Fibroblast of mammary gland (primary cell): ENCODE data around the gene TNNT2.

ENCODE experiments used
- DNase-seq: peaks from one replicate; pipeline ENCODE4 v3.0.0-alpha.2; 2010; ENCODE audit warnings: low read depth
- H3K4me3 ChIP-seq: 2 replicates; pipeline ENCODE4 v1.5.1; 2011; ENCODE audit warnings: low read depth, mild to moderate bottlenecking, low read length, moderate library complexity; ENCODE audit not compliant: control insufficient read depth
- TF ChIP-seq, protein P1 (sequence below): conservative IDR thresholded peaks from 2 replicates; pipeline ENCODE4 v1.5.1; 2011; ENCODE audit warnings: low read depth, low read length, inconsistent platforms; ENCODE audit not compliant: control insufficient read depth, insufficient read depth

The TNNT2 gene

DNA sequence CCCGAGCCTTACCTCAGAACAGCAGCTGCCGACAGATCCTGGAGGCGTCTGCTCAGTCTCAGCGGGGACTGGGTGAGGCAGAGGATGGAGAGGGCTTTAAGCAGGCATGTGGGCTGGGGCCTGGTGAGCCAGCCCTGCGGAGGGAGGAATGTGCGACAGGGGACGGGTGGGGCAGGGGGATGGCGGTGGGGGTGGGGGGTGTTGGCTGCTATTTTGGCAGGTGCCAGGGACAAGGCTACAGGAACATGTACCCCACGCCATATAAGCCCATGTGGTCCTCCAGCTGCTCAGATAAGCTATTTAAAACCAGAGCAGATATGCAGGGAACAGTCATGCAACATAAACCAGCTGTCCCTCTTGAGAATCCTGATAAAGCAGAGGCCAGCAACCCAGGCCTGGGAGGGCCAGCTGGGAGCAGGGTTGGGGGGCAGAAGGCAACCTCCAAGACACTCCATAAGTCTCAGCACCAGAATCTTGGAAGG, at the start of gene TNNT2:
Gene TNNT2 (minus strand): TSS at position 70 of the 482 bp plus-strand sequence. CDS start 4,426 bp downstream, outside the sequence.
- no peak within 1 kb of the TSS for H3K4me3 ChIP-seq
- TF ChIP-seq, protein P1, sequence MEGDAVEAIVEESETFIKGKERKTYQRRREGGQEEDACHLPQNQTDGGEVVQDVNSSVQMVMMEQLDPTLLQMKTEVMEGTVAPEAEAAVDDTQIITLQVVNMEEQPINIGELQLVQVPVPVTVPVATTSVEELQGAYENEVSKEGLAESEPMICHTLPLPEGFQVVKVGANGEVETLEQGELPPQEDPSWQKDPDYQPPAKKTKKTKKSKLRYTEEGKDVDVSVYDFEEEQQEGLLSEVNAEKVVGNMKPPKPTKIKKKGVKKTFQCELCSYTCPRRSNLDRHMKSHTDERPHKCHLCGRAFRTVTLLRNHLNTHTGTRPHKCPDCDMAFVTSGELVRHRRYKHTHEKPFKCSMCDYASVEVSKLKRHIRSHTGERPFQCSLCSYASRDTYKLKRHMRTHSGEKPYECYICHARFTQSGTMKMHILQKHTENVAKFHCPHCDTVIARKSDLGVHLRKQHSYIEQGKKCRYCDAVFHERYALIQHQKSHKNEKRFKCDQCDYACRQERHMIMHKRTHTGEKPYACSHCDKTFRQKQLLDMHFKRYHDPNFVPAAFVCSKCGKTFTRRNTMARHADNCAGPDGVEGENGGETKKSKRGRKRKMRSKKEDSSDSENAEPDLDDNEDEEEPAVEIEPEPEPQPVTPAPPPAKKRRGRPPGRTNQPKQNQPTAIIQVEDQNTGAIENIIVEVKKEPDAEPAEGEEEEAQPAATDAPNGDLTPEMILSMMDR: no peak
- no peak for DNase-seq

DNA sequence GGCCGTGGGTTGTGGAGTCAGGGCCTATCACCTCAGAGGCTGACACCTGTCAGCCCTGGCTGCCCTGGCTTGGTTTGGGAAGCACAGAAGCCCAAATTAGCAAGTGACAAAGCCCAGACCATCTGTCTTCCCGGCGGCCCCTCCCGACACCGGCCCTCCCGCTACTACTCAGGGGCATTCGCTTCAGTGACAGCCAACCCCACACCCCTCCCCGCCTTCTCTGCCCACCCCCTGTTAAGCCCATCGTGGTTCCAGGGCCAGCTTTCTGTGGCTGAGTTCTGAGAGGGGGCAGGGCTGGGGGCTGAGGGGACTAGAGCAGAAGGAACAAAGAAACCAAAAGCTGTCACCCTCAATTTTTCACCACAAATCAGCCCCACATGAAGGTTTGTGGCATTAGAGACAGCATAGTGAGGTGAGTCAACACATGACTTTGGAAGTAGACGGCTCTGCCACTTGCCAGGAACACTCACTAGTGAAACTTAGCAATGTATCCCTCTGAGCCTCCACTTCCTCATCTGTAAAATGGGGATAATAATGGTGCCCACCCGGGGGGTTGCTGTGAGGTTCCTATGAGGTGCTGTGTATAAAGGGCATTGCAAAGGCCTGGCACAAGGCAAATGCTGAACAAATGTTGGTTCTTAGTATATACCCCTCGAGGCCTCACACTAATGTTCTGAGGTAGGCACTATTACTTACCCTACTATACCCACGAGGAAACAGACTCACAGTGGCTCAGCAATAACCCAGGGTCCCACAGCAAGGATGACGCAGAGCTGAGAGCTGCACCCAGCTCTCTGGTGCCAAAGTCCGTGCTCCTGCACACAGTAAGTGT, 49.2 kb upstream of the TNNT2 start:
- no peak for DNase-seq
- no peak overlapping the region for H3K4me3 ChIP-seq
- TF ChIP-seq, protein P1: no peak

DNA sequence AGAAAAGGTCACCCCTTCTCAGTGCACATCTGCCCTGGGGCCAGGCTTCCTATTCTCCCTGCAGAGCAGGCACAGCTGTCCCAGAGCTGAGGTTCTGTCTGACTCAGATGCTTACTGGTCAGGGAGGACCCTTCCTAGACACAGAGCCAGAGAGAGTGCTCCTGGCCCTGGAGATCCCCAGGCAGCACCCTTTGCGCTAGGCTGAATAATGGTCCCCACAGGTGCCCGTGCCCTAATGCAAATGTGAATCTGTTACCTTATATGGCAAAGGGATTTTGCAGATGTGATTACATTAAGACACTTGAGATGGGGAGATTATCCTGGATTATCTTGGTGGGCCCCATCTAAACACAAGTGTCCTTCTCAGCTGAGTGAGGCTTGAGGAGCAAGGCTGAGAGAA, 46.7 kb upstream of the TNNT2 start:
- no peak for DNase-seq
- TF ChIP-seq, protein P1: no peak
- no peak overlapping the region for H3K4me3 ChIP-seq

DNA sequence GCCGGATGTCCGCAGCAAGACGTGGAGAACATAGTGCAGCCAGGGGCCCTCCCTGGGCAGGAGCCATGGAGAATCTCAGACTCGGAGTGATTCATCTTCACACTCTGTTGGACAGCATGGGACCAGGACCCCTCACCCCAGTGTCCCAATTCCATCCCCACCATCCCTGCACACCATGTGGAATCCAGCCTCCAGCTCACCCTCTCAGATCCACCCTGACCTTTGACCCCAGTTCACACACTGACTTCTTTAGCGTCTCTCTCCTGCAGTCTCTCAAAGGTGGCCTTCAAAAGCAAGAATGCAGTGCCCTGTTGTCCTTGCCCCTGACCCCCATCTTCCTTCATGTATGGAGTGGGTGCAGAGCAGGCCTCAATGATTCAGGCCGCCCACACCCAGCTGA, 46.2 kb upstream of the TNNT2 start:
- TF ChIP-seq, protein P1: no peak
- H3K4me3 ChIP-seq: no peak overlapping the region
- DNase-seq: no peak

DNA sequence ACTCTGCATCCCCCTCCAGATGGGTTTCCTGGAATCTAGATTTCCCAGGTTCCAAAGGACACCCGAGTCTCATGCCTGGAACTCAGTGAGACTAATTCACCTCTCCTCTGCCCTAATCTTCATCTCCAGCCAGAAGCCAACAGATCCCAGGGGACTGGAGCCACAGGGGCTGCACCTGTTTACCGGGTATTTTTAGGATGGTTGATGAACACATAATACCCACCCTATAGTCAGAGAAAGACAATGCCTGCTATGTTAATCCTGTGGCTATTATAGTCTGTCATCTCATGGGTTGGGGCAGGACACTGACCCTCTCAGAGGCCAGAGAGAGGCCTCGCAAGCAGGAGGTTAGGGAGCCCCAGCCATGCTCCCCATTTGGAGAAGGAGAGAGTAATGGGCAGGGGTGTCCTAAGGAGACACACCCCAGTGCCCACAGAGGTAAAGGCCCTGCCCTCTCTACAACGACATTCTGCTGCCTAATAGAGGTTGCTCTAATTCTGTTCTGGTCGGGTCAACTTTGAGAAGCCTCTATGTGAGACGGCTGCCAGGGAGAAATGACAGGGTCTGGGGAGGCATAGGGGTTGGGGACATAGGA, 45.1 kb upstream of the TNNT2 start:
- TF ChIP-seq, protein P1: no peak
- no peak overlapping the region for H3K4me3 ChIP-seq
- no peak for DNase-seq

DNA sequence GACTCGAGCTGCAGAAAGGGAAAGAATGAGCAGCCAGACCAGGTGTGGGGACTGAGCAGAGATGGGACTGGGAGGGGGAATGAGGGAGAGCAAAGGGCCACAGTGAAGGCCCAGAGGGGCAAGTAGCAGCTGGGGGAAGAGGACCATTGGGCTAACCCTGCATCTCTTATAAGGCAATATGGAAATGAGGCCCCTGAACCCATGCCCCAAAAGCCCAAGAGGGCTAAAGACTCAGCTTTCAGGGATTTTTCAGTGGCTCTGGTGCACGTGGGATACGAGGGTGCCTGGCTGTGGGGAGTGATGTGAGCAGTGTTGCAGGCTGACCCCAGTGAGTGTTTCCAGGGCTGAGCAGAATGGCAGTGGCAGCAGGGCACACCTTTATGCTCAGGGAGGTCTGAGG, 44.5 kb upstream of the TNNT2 start:
- no peak overlapping the region for H3K4me3 ChIP-seq
- TF ChIP-seq, protein P1: no peak
- DNase-seq: no peak
